CD4-positive, alpha-beta T cell (primary cell): ENCODE results near the gene CYB561A3. TPM values are rescaled to one million over a fixed set of nuclear protein-coding genes. Genes with fewer than 3 reads are reported as not detected.

Experiments
- ATAC-seq: fragments of 200-7000 bp; cut with Tn5 transposase; one replicate; pipeline ENCODE4 v1.10.0; 2022; ENCODE audit warnings: mild to moderate bottlenecking; ENCODE audit not compliant: poor library complexity
- CTCF ChIA-PET: fragments of 350-600 bp; sonication (Branson Sonifier 250); formaldehyde crosslinking; loops from one replicate; lab custom pipeline; 2021; ENCODE audit warnings: antibody characterized with exemption, inconsistent platforms; lab: Charles Lee
- POLR2A ChIA-PET: fragments of 350-600 bp; sonication (Branson Sonifier 250); formaldehyde crosslinking; loops from one replicate; lab custom pipeline; 2021; ENCODE audit warnings: antibody characterized with exemption, inconsistent platforms; lab: Charles Lee
- DNase-seq, 14 experiments: peaks; one replicate each; pipeline ENCODE4 v3.0.0-alpha.2; 2013 to 2020; ENCODE audit warnings: mixed read lengths in 2 of 14
- H3K27ac ChIP-seq, 2 donors: one replicate each; pipeline versions ENCODE4 v1.5.1 to v1.7.0; 2013; ENCODE audit warnings: low read length in 2 of 2, low read depth in 1 of 2, mild to moderate bottlenecking in 1 of 2
- H3K27me3 ChIP-seq, 2 experiments: 1 replicate in 1 of 2; 2 replicates in 1 of 2; pipeline versions ENCODE4 v1.6.1 to v1.7.0; 2013; ENCODE audit warnings: low read length in 2 of 2, control low read depth in 1 of 2, mild to moderate bottlenecking in 1 of 2, moderate library complexity in 1 of 2; ENCODE audit not compliant: insufficient read depth in 2 of 2, control insufficient read depth in 1 of 2
- H3K36me3 ChIP-seq: one replicate; pipeline ENCODE4 v1.6.1; 2013; ENCODE audit warnings: low read length, control low read depth; ENCODE audit not compliant: insufficient read depth
- H3K4me1 ChIP-seq: one replicate; pipeline ENCODE4 v1.6.1; 2013; ENCODE audit warnings: low read length, control low read depth; ENCODE audit not compliant: insufficient read depth
- H3K4me3 ChIP-seq: one replicate; pipeline ENCODE4 v1.5.1; 2013; ENCODE audit warnings: mild to moderate bottlenecking, low read length, moderate library complexity
- H3K9me3 ChIP-seq, 2 experiments: 1 replicate in 1 of 2; 2 replicates in 1 of 2; pipeline versions ENCODE4 v1.6.1 to v1.7.0; 2013; ENCODE audit warnings: low read length in 2 of 2, mild to moderate bottlenecking in 2 of 2, control low read depth in 1 of 2, moderate library complexity in 1 of 2; ENCODE audit not compliant: control insufficient read depth in 1 of 2, insufficient read depth in 1 of 2
- H3K27ac Mint-ChIP-seq: one replicate; pipeline ENCODE4 v1.8.0; 2020; ENCODE audit warnings: mixed read lengths
- H3K27me3 Mint-ChIP-seq: one replicate; pipeline ENCODE4 v1.8.0; 2021; ENCODE audit warnings: mixed read lengths
- H3K36me3 Mint-ChIP-seq: one replicate; pipeline ENCODE4 v1.8.0; 2021; ENCODE audit warnings: low read depth, mixed read lengths
- H3K4me1 Mint-ChIP-seq: one replicate; pipeline ENCODE4 v1.8.0; 2021; ENCODE audit warnings: low read depth, mixed read lengths
- H3K4me3 Mint-ChIP-seq: one replicate; pipeline ENCODE4 v1.8.0; 2020; ENCODE audit warnings: mild to moderate bottlenecking, mixed read lengths
- H3K9me3 Mint-ChIP-seq: one replicate; pipeline ENCODE4 v1.8.0; 2020; ENCODE audit warnings: mixed read lengths
- intact Hi-C, 2 experiments: fragments of 100-400 bp; cut with DNase I in 1 of 2; cut with micrococcal nuclease in 1 of 2; formaldehyde crosslinking; loops; one replicate each; pipeline versions ENCODE4 v1.15.1 to v1.9.0; 2023 to 2025; cut with DNase I, micrococcal nuclease
- total RNA-seq, 174 experiments: library from RNA in 2 of 174; stranded (reverse) in 2 of 174; gene quantifications; one replicate each; pipeline ENCODE4 v1.2.3 and lab custom pipeline; 2021 to 2026
- TF ChIP-seq, protein P1 (sequence below): fragments of 200-600 bp; IDR thresholded peaks from one replicate; pipeline ENCODE4 v1.8.0; 2022; ENCODE audit warnings: antibody characterized with exemption, mild to moderate bottlenecking

CYB561A3 gene
- total RNA-seq, 2 experiments from 2014 or later = 24.4 to 25.8 TPM

DNA sequence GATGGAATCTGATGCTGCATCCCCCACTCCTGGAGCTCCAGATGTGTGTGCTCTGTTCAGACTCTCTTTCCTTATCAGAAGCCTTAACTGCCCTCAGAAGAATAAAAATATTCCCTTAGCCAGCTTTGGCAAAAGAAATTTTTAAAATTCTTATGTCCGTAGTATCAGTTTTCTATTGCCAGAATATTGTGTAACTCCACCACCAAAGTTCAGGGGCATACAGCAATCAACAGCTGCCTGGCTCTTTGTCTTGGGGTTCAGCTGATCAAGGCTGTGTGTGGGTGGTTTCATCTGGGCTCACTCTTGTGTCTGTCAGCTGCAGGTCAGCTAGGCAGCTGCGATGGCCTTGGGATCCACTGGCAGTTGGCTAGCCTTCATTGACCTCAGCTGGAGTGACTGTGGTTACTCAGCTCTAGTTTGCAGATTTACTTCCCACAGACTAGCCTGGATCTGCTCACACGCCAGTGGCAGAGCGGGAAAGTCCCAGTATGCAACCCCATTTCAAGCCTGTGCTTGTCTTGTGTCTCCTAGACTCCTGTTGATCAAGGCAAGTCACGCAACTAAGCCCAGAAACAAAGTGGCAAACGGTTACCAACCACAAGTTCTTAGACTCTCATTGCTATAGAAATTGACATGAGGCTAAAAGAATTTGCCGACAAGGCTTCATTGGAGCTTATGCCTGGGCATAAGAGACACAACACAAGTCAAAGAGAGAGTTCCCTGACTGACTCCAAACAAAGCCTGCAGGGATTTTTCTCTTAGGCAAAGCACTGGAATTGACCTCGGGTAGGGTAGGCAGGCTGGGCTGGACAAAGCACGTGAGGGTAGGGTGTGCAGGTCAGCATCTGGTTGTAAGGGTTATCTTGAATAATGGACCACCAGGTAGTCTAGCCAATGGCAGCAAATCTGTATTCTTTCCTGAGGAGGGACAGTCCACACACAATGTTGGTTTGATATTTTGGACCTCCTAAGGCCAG is 8.0 kb upstream of the CYB561A3 start:
- Mint-ChIP-seq H3K9me3 (no peaks in the 10 kb centered on the region), H3K27me3 (no peaks in the 10 kb centered on the region), H3K4me3 (no peak overlapping the region), H3K27ac (no peak overlapping the region), H3K36me3 (peaks cover 52% of the 10 kb centered on the region), H3K4me1 (no peaks in the 10 kb centered on the region)
- no peak for ATAC-seq
- Histone ChIP-seq H3K27ac (no peak overlapping the region), H3K27me3 (no peaks in the 10 kb centered on the region), H3K4me3 (no peak overlapping the region), H3K4me1 (no peaks in the 10 kb centered on the region), H3K36me3 (peaks cover 54% of the 10 kb centered on the region), H3K9me3 (no peaks in the 10 kb centered on the region)
- intact Hi-C loops = loop anchor here in 1 of 2 experiments (10.0 kb wide), 1 partner anchor 465 kb away; the partner anchor contains the start of gene PRPF19
- ChIA-PET CTCF (interaction anchor here (1.5 to 2.0 kb wide), 2 partner anchors 16 to 33 kb away, joined by 6 read pairs; no protein-coding TSS in a partner anchor), POLR2A (interaction anchor here (1.1 to 1.7 kb wide), 2 partner anchors 8 to 16 kb away, joined by 3 to 5 read pairs; partner anchors contain the start of genes CYB561A3 and TMEM138)
- no peak for DNase-seq
- TF ChIP-seq, protein P1, sequence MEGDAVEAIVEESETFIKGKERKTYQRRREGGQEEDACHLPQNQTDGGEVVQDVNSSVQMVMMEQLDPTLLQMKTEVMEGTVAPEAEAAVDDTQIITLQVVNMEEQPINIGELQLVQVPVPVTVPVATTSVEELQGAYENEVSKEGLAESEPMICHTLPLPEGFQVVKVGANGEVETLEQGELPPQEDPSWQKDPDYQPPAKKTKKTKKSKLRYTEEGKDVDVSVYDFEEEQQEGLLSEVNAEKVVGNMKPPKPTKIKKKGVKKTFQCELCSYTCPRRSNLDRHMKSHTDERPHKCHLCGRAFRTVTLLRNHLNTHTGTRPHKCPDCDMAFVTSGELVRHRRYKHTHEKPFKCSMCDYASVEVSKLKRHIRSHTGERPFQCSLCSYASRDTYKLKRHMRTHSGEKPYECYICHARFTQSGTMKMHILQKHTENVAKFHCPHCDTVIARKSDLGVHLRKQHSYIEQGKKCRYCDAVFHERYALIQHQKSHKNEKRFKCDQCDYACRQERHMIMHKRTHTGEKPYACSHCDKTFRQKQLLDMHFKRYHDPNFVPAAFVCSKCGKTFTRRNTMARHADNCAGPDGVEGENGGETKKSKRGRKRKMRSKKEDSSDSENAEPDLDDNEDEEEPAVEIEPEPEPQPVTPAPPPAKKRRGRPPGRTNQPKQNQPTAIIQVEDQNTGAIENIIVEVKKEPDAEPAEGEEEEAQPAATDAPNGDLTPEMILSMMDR = no peak

GRCh38 chr11:61368646-61369045 is 7.0 kb upstream of the CYB561A3 start:
- CTCF ChIA-PET = interaction anchor here (2.0 kb wide), 1 partner anchor 32 kb away, joined by 6 read pairs; no protein-coding TSS in a partner anchor
- Histone ChIP-seq H3K4me1 (peaks cover under 1% of the 10 kb centered on the region), H3K36me3 (peaks cover 64% of the 10 kb centered on the region), H3K4me3 (no peak overlapping the region), H3K9me3 (no peaks in the 10 kb centered on the region), H3K27me3 (no peaks in the 10 kb centered on the region), H3K27ac (no peak overlapping the region)
- H3K9me3 Mint-ChIP-seq = no peaks in the 10 kb centered on the region
- H3K27me3 Mint-ChIP-seq = no peaks in the 10 kb centered on the region
- intact Hi-C loops = loop anchor here in 1 of 2 experiments (10.0 kb wide), 1 partner anchor 464 kb away; the partner anchor contains the start of gene PRPF19
- peaks cover 3% of the 10 kb centered on the region for H3K4me1 Mint-ChIP-seq
- peaks cover 61% of the 10 kb centered on the region for H3K36me3 Mint-ChIP-seq
- ATAC-seq (no peak), DNase-seq (no peak)
- TF ChIP-seq, protein P1 = no peak
- H3K27ac Mint-ChIP-seq = no peak overlapping the region
- H3K4me3 Mint-ChIP-seq = no peak overlapping the region
- POLR2A ChIA-PET = no interaction called here

GRCh38 chr11:61367406-61367805 is 5.7 kb upstream of the CYB561A3 start:
- Mint-ChIP-seq H3K36me3 (peaks cover 67% of the 10 kb centered on the region), H3K4me3 (no peak overlapping the region), H3K4me1 (peaks cover 15% of the 10 kb centered on the region), H3K27ac (no peak overlapping the region), H3K27me3 (no peaks in the 10 kb centered on the region), H3K9me3 (no peaks in the 10 kb centered on the region)
- POLR2A ChIA-PET = interaction anchor here (0.6 kb wide), 1 partner anchor 26 kb away, joined by 3 read pairs; no protein-coding TSS in a partner anchor
- H3K36me3 ChIP-seq = peaks cover 65% of the 10 kb centered on the region
- CTCF ChIA-PET = interaction anchor here (2.4 kb wide), 1 partner anchor 18 kb away, joined by 11 read pairs; no protein-coding TSS in a partner anchor
- no peak overlapping the region for H3K27ac ChIP-seq
- ATAC-seq = no peak
- no peaks in the 10 kb centered on the region for H3K9me3 ChIP-seq
- no peaks in the 10 kb centered on the region for H3K27me3 ChIP-seq
- peaks cover 13% of the 10 kb centered on the region for H3K4me1 ChIP-seq
- TF ChIP-seq, protein P1 = no peak
- intact Hi-C loops = loop anchor here in 1 of 2 experiments (10.0 kb wide), 1 partner anchor 463 kb away; the partner anchor contains the start of gene PRPF19
- no peak for DNase-seq
- no peak overlapping the region for H3K4me3 ChIP-seq
